K562 (cell line): ENCODE measurements around the gene SPATS1.

ENCODE experiments used
- ZBTB9 ChIP-seq: fragments of 450-650 bp; formaldehyde crosslinking; IDR thresholded peaks from 2 replicates; pipeline ENCODE4 v1.4.0; 2020; ENCODE audit warnings: mild to moderate bottlenecking, moderate library complexity
- ZNF184 ChIP-seq: sonication (generic); formaldehyde crosslinking; IDR thresholded peaks from 2 replicates; pipeline ENCODE4 v1.5.0; 2020; ENCODE audit warnings: missing genetic modification reagents
- TF ChIP-seq, protein P1 (sequence below): fragments of 250-450 bp; sonication (Bioruptor Pico); IDR thresholded peaks from 2 replicates; pipeline ENCODE4 v1.5.0; 2020; ENCODE audit warnings: mild to moderate bottlenecking, borderline replicate concordance

GRCh38 chr6:44300292-44300823 is 42.1 kb upstream of the SPATS1 start:
- TF ChIP-seq ZNF184 (CRISPR knock-in tag) (no peak), ZBTB9 (CRISPR knock-in tag) (no peak)
- TF ChIP-seq, protein P1, sequence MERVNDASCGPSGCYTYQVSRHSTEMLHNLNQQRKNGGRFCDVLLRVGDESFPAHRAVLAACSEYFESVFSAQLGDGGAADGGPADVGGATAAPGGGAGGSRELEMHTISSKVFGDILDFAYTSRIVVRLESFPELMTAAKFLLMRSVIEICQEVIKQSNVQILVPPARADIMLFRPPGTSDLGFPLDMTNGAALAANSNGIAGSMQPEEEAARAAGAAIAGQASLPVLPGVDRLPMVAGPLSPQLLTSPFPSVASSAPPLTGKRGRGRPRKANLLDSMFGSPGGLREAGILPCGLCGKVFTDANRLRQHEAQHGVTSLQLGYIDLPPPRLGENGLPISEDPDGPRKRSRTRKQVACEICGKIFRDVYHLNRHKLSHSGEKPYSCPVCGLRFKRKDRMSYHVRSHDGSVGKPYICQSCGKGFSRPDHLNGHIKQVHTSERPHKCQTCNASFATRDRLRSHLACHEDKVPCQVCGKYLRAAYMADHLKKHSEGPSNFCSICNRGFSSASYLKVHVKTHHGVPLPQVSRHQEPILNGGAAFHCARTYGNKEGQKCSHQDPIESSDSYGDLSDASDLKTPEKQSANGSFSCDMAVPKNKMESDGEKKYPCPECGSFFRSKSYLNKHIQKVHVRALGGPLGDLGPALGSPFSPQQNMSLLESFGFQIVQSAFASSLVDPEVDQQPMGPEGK (CRISPR knock-in tag), result no peak
